NCI-H446 treated with DMSO at 0.1 percent for 48 hours (cell line): ENCODE results near the gene PIP5KL1.
A peak's percentile ranks its signal among the peaks of the same experiment; 100 is the strongest.

ENCODE experiments used
- DNase-seq: peaks from one replicate; lab custom pipeline; 2025; lab: John Stamatoyannopoulos, UW

The PIP5KL1 gene

GRCh38 chr9:127968700-127969383 lies 38.3 kb upstream of the PIP5KL1 start:
- DNase-seq: no peak

GRCh38 chr9:127968042-127968441 lies 37.5 kb upstream of the PIP5KL1 start:
- no peak for DNase-seq

DNA sequence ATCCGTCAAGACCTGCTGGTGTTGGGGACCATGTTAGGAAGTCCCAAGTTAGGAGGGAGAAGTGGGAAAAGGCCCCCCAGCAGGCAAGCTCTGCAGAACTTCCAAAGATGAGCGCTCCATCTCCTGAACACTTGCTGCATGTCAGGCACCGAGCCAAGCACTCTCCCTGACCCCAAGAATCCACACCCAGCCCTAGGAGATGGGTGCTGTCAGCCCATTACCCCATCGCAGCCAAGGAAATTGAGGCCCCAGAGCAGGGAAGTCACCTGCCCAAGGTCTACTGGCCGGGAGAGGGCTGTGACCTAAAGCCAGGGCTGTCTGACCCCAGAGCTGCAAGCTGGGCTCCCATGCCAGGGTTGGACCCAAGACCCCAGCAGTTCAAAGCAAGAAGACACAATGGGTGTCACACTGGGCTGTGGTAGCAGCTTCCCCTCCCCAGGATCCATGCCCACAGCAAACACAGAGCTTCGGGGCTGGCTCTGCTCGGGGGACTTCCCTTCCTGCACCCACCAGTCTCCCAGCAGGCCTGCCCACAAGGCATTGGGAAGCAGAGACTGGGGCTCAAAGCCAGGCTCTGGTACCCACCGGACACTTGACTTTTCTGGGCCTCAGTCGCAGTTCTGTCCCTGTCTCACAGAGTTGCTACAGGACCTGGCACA lies 36.7 kb upstream of the PIP5KL1 start:
- no peak for DNase-seq

- DNase-seq: peak; percentile 12
Measured at GRCh38 chr9:127966416-127967150, 36.0 kb upstream of the PIP5KL1 start.

- no peak for DNase-seq
Measured at GRCh38 chr9:127965953-127966352, 35.4 kb upstream of the PIP5KL1 start.

DNA sequence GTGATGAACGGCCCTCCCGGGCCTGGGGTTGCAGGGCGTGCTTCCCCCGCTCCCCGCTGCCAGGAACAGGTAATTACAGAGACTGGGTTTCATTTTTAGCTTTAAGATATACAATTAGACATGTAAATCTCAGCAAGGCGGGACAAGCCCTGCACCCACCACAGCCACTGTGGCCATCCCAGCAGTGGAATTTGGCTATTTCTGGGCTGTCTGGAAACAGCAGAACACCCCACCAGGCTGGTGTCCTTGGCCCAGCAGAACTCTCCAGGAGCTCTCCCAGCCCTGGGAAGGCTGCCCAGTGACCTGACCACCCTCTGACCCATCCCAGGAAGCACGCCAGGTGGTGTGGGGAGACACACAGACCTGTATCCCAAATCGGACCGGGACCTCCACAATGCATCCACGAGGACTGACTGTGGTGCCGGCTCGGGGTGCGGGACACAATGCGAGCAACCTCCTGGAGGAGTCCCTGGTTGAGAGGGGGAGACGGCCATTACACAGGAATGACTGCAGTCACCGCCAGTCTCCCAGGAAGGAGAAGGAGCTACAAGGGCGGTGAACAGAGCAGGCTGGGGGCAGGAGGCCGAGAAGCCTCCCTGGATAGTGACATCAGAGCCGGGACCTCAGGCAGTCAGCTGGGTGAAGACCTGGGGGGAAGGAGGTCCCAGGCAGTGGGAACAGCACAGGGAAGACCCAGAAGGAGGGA lies 32.9 kb upstream of the PIP5KL1 start:
- no peak for DNase-seq

- DNase-seq: no peak
Measured at GRCh38 chr9:127963041-127963358, 32.4 kb upstream of the PIP5KL1 start.

GRCh38 chr9:127962278-127962677 lies 31.7 kb upstream of the PIP5KL1 start:
- no peak for DNase-seq

DNA sequence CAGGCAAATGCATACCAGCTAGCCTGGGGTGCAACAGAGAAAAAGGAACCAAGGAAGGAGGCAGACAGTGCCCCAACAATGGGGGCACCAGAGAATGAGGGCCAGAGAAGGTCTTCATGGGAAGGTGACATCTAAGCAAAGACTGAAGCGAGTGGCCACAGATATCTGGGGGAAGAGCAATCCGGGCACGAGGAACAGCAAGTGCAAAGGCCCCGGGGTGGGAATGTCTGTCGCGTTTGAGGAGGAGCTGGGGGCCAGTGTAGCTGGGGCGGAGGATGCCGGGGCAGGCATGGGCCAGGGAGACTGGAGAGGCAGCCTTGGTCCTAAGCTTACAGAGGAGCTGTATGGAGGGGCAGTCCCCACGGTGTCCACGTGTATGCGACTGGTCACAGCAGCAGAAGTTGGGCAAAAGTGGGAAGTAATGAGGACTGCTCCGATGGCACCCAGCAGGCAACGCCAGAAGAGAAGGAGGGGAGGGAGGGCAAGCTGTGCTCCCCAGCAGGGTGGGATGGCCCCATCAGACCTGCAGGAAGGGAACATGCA lies 31.1 kb upstream of the PIP5KL1 start:
- DNase-seq: no peak

- no peak for DNase-seq
Measured at GRCh38 chr9:127961155-127961490, 30.5 kb upstream of the PIP5KL1 start.

GRCh38 chr9:127960410-127961154 lies 30.0 kb upstream of the PIP5KL1 start:
- DNase-seq: no peak

DNA sequence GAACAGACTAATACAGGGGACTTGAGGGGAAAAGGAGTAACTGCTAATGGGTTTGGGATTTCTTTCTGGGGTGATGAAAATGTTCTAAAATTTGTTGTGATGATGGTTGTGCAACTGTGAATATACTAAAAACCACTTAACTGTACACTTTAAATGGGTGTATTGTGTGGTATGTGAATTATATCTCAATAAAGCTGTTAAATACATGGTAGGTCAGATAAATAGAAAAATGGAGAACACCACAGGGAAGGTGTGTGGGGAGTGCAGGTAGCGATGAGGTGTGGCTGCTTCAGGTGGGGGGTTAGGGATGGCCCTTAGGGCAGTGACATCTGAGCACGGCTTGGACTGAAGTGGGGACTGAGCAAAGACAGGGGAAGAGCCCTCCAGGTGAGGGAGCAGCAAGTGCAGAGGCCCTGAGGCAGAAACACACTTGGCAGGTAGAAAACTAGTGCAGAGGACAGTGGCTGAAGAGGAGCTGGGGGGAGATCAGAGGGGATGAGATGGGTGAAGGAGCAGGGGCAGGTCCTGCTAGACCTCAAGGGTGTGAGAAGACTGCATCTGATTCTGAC lies 29.3 kb upstream of the PIP5KL1 start:
- DNase-seq: no peak

DNA sequence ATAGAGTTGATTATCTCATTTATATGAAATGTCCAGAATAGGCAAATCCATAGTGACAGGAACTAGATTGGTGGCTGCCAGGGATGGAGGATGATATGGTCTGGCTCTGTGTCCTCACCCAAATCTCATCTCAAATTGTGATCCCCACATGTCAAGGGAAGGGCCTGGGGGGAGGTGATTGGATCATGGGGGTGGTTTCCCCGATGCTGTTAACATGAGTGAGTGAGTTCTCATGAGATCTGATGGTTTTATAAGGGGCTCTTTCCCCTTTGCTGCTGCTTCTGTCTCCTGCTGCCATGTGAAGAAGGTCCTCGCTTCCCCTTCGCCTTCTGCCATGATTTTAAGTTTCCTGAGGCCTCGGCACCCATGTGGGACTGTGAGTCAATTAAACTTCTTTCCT lies 28.8 kb upstream of the PIP5KL1 start:
- DNase-seq: no peak

DNA sequence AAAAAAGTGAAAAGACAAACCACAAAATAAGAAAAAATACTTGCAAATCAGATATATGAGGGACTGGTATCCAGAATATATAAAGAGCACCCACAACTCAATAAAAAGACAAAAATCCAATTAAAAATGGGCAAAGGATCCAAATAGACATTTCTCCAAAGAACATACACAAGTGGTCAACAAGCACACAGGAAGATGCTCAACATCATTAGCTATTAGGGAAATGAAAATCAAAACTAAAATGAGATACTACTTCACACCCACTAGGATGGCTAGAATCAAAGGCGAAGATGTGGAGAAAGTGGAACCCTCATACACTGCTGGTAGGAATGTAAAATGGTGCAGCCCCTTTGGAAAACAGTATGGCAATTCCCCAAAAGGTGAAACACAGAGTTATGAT lies 28.2 kb upstream of the PIP5KL1 start:
- DNase-seq: no peak

DNA sequence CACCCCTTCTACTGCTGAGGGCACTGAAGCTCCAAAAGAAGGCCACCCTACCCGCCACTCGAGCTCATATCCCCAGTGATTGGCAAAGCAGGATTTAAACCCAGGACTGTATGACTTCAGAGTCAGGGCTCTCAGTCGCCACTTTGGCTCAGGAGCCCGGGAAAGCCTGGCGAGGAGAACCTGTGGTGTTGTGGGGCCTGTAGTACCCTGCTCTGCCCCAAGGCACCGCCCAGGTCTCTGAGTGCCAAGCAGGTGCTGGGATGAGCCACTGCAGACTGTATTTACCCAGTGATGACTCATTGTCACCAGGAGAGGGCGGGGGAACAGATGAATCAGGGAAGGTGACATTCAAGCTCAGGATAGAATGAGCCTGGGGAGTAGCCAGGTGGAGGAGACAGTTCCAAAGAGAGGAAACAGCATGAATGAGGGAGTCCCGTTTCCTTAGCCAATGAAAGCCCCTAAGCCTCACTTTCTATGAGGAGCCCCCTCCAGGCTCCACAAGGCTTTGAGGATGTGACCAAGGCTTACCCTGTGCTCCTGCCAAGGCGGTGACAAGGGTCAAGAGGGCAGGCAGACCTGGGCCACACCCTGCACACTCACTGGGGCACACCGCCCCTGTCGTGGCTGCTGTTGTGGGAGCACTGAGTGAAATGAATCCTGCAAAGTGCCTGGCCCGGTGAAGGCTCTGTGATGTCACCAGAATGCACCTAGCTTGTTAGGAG lies 24.9 kb upstream of the PIP5KL1 start:
- peak; percentile 29 for DNase-seq

DNA sequence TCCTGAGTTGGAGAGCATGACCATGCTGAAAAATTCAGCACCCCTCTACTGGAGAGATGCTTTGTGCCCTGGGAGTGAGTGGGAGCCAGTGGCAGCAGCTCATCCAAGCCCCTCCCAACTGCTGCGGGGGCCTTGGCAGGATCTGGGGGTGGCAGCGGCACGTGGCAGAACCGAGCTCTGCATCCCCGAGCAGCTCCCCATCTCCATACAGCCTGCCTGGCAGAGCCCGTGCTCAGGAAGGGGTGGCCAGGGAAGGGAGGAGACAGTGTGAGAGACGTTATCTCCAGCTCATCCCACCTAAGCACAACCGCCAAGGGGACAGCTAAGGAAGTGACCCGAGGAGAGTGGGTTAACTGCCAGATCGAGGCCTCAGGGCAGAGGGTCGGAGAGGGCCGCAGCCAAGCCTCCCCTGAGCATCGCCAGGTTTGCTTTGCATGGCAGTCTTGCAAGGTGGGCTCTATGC lies 24.3 kb upstream of the PIP5KL1 start:
- no peak for DNase-seq

- DNase-seq: no peak
Measured at GRCh38 chr9:127953768-127954505, 23.4 kb upstream of the PIP5KL1 start.

GRCh38 chr9:127953154-127953553 lies 22.6 kb upstream of the PIP5KL1 start:
- DNase-seq: no peak

GRCh38 chr9:127950513-127951289 lies 20.1 kb upstream of the PIP5KL1 start:
- DNase-seq: no peak
